Hepatocyte (in vitro differentiated cells): Measurements from ENCODE around the gene SMOC1. TPM values are rescaled to one million over a fixed set of nuclear protein-coding genes. Genes with fewer than 3 reads are reported as not detected.

Source experiments
- DNase-seq: peaks from one replicate; pipeline ENCODE4 v3.0.0-alpha.2; 2016; ENCODE audit warnings: low spot score
- H2AFZ ChIP-seq: fragments of 200-600 bp; sonication (generic); 2 replicates; pipeline ENCODE4 v1.6.0; 2016; ENCODE audit warnings: antibody characterized with exemption, mild to moderate bottlenecking
- H3K27ac ChIP-seq: fragments of 200-600 bp; sonication (generic); 2 replicates; pipeline ENCODE4 v1.5.1; 2016; ENCODE audit warnings: mild to moderate bottlenecking
- H3K27me3 ChIP-seq: fragments of 200-600 bp; sonication (generic); 2 replicates; pipeline ENCODE4 v1.6.1; 2016
- H3K36me3 ChIP-seq: fragments of 200-600 bp; sonication (generic); replicated peaks from 2 replicates; pipeline ENCODE4 v1.5.1; 2016; ENCODE audit warnings: low read depth; ENCODE audit not compliant: insufficient read depth
- H3K4me1 ChIP-seq: fragments of 200-600 bp; sonication (generic); 2 replicates; pipeline ENCODE4 v1.5.1; 2016; ENCODE audit warnings: mild to moderate bottlenecking, moderate library complexity; ENCODE audit not compliant: insufficient read depth
- H3K4me2 ChIP-seq: fragments of 200-600 bp; sonication (generic); 2 replicates; pipeline ENCODE4 v1.6.0; 2016
- H3K4me3 ChIP-seq: fragments of 200-600 bp; sonication (generic); 2 replicates; pipeline ENCODE4 v1.5.1; 2016; ENCODE audit warnings: mild to moderate bottlenecking
- H3K79me2 ChIP-seq: fragments of 200-600 bp; sonication (generic); 2 replicates; pipeline ENCODE4 v1.6.0; 2017; ENCODE audit warnings: mild to moderate bottlenecking
- H3K9me2 ChIP-seq: fragments of 200-600 bp; sonication (generic); replicated peaks from 2 replicates; pipeline ENCODE4 v1.6.0; 2017; ENCODE audit warnings: mild to moderate bottlenecking; ENCODE audit not compliant: insufficient read depth
- H3K9me3 ChIP-seq: fragments of 200-600 bp; sonication (generic); 2 replicates; pipeline ENCODE4 v1.5.1; 2016; ENCODE audit warnings: low read depth, mild to moderate bottlenecking
- H4K20me1 ChIP-seq: fragments of 200-600 bp; sonication (generic); 2 replicates; pipeline ENCODE4 v1.6.0; 2016; ENCODE audit warnings: mild to moderate bottlenecking; ENCODE audit not compliant: insufficient read depth, poor library complexity, severe bottlenecking
- CTCF ChIP-seq: fragments of 200-600 bp; sonication (generic); IDR thresholded peaks from 2 replicates; pipeline ENCODE4 v1.5.1; 2016; ENCODE audit warnings: antibody characterized with exemption, mild to moderate bottlenecking; ENCODE audit not compliant: poor library complexity
- EZH2 ChIP-seq: fragments of 200-600 bp; sonication (generic); IDR thresholded peaks from 2 replicates; pipeline ENCODE4 v1.6.1; 2016; ENCODE audit warnings: antibody characterized with exemption, mild to moderate bottlenecking, borderline replicate concordance
- EZH2phosphoT487 ChIP-seq: fragments of 200-600 bp; sonication (generic); IDR thresholded peaks from one replicate; pipeline ENCODE4 v1.6.1; 2018; ENCODE audit warnings: antibody characterized with exemption, mild to moderate bottlenecking, low read depth, moderate library complexity; ENCODE audit not compliant: unreplicated experiment, severe bottlenecking
- WGBS: methylation state at CpG from one replicate; pipeline ENCODE4 v1.1.6; 2016; ENCODE audit warnings: low lambda C conversion rate; ENCODE audit errors: missing lambda C conversion rate; 5-methylcytosine and 5-hydroxymethylcytosine counted together
- polyA plus RNA-seq: library from polyadenylated mRNA; unstranded; fragments of >200 nt; fragmentation: Nextera tagmentation; extraction: Ambion mirVana; gene quantifications from 2 replicates; pipeline ENCODE4 v1.2.1, GENCODE V29; 2016
- total RNA-seq: library from RNA; depleted of rRNA; stranded (reverse); fragments of >200 nt; gene quantifications from 2 replicates; pipeline ENCODE4 v1.2.3, GENCODE V29; 2014

Gene SMOC1
- total and polyA plus RNA-seq, 2 experiments from 2014 or later: 2.1 to 6.2 TPM

GRCh38 chr14:70047598-70048312, 168.5 kb downstream of the SMOC1 start:
- no peaks in the 10 kb centered on the region for H3K9me3 ChIP-seq
- H3K4me1 ChIP-seq: peaks cover 8% of the 10 kb centered on the region
- no peaks in the 10 kb centered on the region for H3K79me2 ChIP-seq
- peak; percentile 39 for DNase-seq
- no peaks in the 10 kb centered on the region for H3K9me2 ChIP-seq
- TF ChIP-seq EZH2 (no peak), CTCF (no peak), EZH2phosphoT487 (no peak)
- 53% methylated on average over 3 of the region's 3 CpGs for WGBS
- H2AFZ ChIP-seq: no peak overlapping the region
- H3K4me2 ChIP-seq: no peak overlapping the region
- no peaks in the 10 kb centered on the region for H4K20me1 ChIP-seq
- H3K27me3 ChIP-seq: no peaks in the 10 kb centered on the region
- H3K4me3 ChIP-seq: no peak overlapping the region
- H3K27ac ChIP-seq: peak overlapping the region; percentile 29
- H3K36me3 ChIP-seq: no peaks in the 10 kb centered on the region

GRCh38 chr14:70048313-70048654, 169.1 kb downstream of the SMOC1 start:
- no peak overlapping the region for H2AFZ ChIP-seq
- no peak for DNase-seq
- 51% methylated on average over 1 of the region's 1 CpG for WGBS
- H4K20me1 ChIP-seq: no peaks in the 10 kb centered on the region
- no peaks in the 10 kb centered on the region for H3K9me2 ChIP-seq
- TF ChIP-seq EZH2 (no peak), EZH2phosphoT487 (no peak), CTCF (no peak)
- no peaks in the 10 kb centered on the region for H3K36me3 ChIP-seq
- no peaks in the 10 kb centered on the region for H3K79me2 ChIP-seq
- H3K27me3 ChIP-seq: no peaks in the 10 kb centered on the region
- H3K27ac ChIP-seq: no peak overlapping the region
- H3K4me2 ChIP-seq: no peak overlapping the region
- H3K4me1 ChIP-seq: peaks cover 8% of the 10 kb centered on the region
- no peaks in the 10 kb centered on the region for H3K9me3 ChIP-seq
- no peak overlapping the region for H3K4me3 ChIP-seq

GRCh38 chr14:70049605-70050004, 170.4 kb downstream of the SMOC1 start:
- Histone ChIP-seq H3K9me2 (no peaks in the 10 kb centered on the region), H2AFZ (no peak overlapping the region), H3K27ac (no peak overlapping the region), H3K27me3 (peaks cover 4% of the 10 kb centered on the region), H3K79me2 (no peaks in the 10 kb centered on the region), H3K9me3 (no peaks in the 10 kb centered on the region), H4K20me1 (no peaks in the 10 kb centered on the region), H3K4me2 (no peak overlapping the region), H3K4me1 (peaks cover 8% of the 10 kb centered on the region), H3K4me3 (no peak overlapping the region), H3K36me3 (no peaks in the 10 kb centered on the region)
- WGBS: 71% methylated on average over 3 of the region's 3 CpGs
- DNase-seq: no peak
- TF ChIP-seq CTCF (no peak), EZH2phosphoT487 (no peak), EZH2 (no peak)

GRCh38 chr14:70050136-70050535, 170.9 kb downstream of the SMOC1 start:
- Histone ChIP-seq H3K9me3 (no peaks in the 10 kb centered on the region), H3K4me1 (peaks cover 8% of the 10 kb centered on the region), H3K4me3 (no peak overlapping the region), H4K20me1 (no peaks in the 10 kb centered on the region), H3K9me2 (no peaks in the 10 kb centered on the region), H3K4me2 (no peak overlapping the region), H3K27me3 (peaks cover 7% of the 10 kb centered on the region), H3K79me2 (no peaks in the 10 kb centered on the region), H2AFZ (no peak overlapping the region), H3K36me3 (no peaks in the 10 kb centered on the region), H3K27ac (no peak overlapping the region)
- no peak for TF ChIP-seq CTCF
- 84% methylated on average over 4 of the region's 4 CpGs for WGBS
- DNase-seq: no peak
